Measurements from ENCODE around the gene TNS3.

Gene TNS3

GRCh38 chr7:47458057-47458456 lies 123.9 kb downstream of the TNS3 start:
- Histone ChIP-seq H2BK120ac (ENCODE audit: low read depth, low read length) (no peak overlapping the region), H3K4me3 (ENCODE audit: insufficient read depth in 1 of 2, low read depth in 1 of 2, low read length in 2 of 2) (no peak overlapping the region), H3K79me1 (replicated peaks; ENCODE audit: low read length, poor library complexity, severe bottlenecking) (peaks cover 39% of the 10 kb centered on the region), H4K91ac (ENCODE audit: low read length) (no peak overlapping the region), H2BK15ac (ENCODE audit: low read depth, poor library complexity, severe bottlenecking) (no peak overlapping the region), H2AFZ (ENCODE audit: low read depth, low read length) (no peak overlapping the region), H4K8ac (ENCODE audit: low read length) (no peak overlapping the region), H3K23ac (ENCODE audit: low read length in 2 of 2) (no peak overlapping the region), H2BK12ac (ENCODE audit: low read length in 2 of 2) (no peak overlapping the region), H3K27ac (ENCODE audit: low read length, poor library complexity, severe bottlenecking) (no peak overlapping the region), H3K18ac (ENCODE audit: low read depth in 1 of 2, low read length in 2 of 2) (peak overlapping the region in 1 of 2 experiments; percentile 8), H3K4me1 (ENCODE audit: control insufficient read depth, insufficient read depth, low read depth, low read length) (peaks cover 33% of the 10 kb centered on the region), H3K36me3 (ENCODE audit: control insufficient read depth in 1 of 2, insufficient read depth in 2 of 2, low read depth in 1 of 2, low read length in 2 of 2) (peaks cover 0 to 19% of the 10 kb centered on the region in 2 experiments), H3K4me2 (ENCODE audit: low read length, poor library complexity, severe bottlenecking) (no peak overlapping the region), H3K4ac (ENCODE audit: low read depth in 1 of 2, low read length in 2 of 2) (no peak overlapping the region), H2AK5ac (ENCODE audit: low read length, severe bottlenecking) (no peak overlapping the region), H3K9ac (ENCODE audit: low read length) (no peak overlapping the region), H3K27me3 (ENCODE audit: control insufficient read depth in 1 of 2, insufficient read depth in 1 of 2, low read length in 2 of 2) (peaks cover 0 to 13% of the 10 kb centered on the region in 2 experiments), H3K14ac (ENCODE audit: low read length in 2 of 2) (no peak overlapping the region), H3K9me3 (ENCODE audit: control insufficient read depth, low read length) (no peaks in the 10 kb centered on the region), H2BK5ac (ENCODE audit: low read depth, low read length, poor library complexity, severe bottlenecking) (no peak overlapping the region)
- 55% methylated on average over 5 of the region's 5 CpGs for WGBS
- peak; percentile 91 for DNase-seq

GRCh38 chr7:47456210-47456955 lies 125.5 kb downstream of the TNS3 start:
- Histone ChIP-seq H3K4me3 (ENCODE audit: insufficient read depth in 1 of 2, low read depth in 1 of 2, low read length in 2 of 2) (no peak overlapping the region), H3K27me3 (ENCODE audit: control insufficient read depth in 1 of 2, insufficient read depth in 1 of 2, low read length in 2 of 2) (no peaks in the 10 kb centered on the region), H2BK15ac (ENCODE audit: low read depth, poor library complexity, severe bottlenecking) (no peak overlapping the region), H3K9me3 (ENCODE audit: control insufficient read depth, low read length) (no peaks in the 10 kb centered on the region), H2BK120ac (ENCODE audit: low read depth, low read length) (no peak overlapping the region), H3K27ac (ENCODE audit: low read length, poor library complexity, severe bottlenecking) (no peak overlapping the region), H4K91ac (ENCODE audit: low read length) (peak overlapping the region; percentile 3), H3K23ac (ENCODE audit: low read length in 2 of 2) (no peak overlapping the region), H2AK5ac (ENCODE audit: low read length, severe bottlenecking) (no peak overlapping the region), H3K9ac (ENCODE audit: low read length) (no peak overlapping the region), H2AFZ (ENCODE audit: low read depth, low read length) (no peak overlapping the region), H2BK12ac (ENCODE audit: low read length in 2 of 2) (no peak overlapping the region), H4K8ac (ENCODE audit: low read length) (peak overlapping the region; percentile 0), H3K4me1 (ENCODE audit: control insufficient read depth, insufficient read depth, low read depth, low read length) (peaks cover 40% of the 10 kb centered on the region), H3K14ac (ENCODE audit: low read length in 2 of 2) (peak overlapping the region in 1 of 2 experiments; percentile 5), H3K36me3 (ENCODE audit: control insufficient read depth in 1 of 2, insufficient read depth in 2 of 2, low read depth in 1 of 2, low read length in 2 of 2) (peaks cover 0 to 23% of the 10 kb centered on the region in 2 experiments), H3K4me2 (ENCODE audit: low read length, poor library complexity, severe bottlenecking) (no peak overlapping the region), H2BK5ac (ENCODE audit: low read depth, low read length, poor library complexity, severe bottlenecking) (no peak overlapping the region), H3K79me1 (replicated peaks; ENCODE audit: low read length, poor library complexity, severe bottlenecking) (peaks cover 41% of the 10 kb centered on the region), H3K4ac (ENCODE audit: low read depth in 1 of 2, low read length in 2 of 2) (peak overlapping the region in 1 of 2 experiments; percentile 64), H3K18ac (ENCODE audit: low read depth in 1 of 2, low read length in 2 of 2) (peak overlapping the region in 1 of 2 experiments; percentile 11)
- WGBS = 97% methylated on average over 11 of the region's 14 CpGs
- no peak for DNase-seq

- peaks cover 0 to 23% of the 10 kb centered on the region in 2 experiments for H3K36me3 ChIP-seq (ENCODE audit: control insufficient read depth in 1 of 2, insufficient read depth in 2 of 2, low read depth in 1 of 2, low read length in 2 of 2)
- no peak overlapping the region for H3K4me3 ChIP-seq (ENCODE audit: insufficient read depth in 1 of 2, low read depth in 1 of 2, low read length in 2 of 2)
- peaks cover 39% of the 10 kb centered on the region for H3K4me1 ChIP-seq (ENCODE audit: control insufficient read depth, insufficient read depth, low read depth, low read length)
- H2BK120ac ChIP-seq (ENCODE audit: low read depth, low read length) = peak overlapping the region; percentile 65
- no peak overlapping the region for H3K23ac ChIP-seq (ENCODE audit: low read length in 2 of 2)
- DNase-seq = no peak
- H3K4me2 ChIP-seq (ENCODE audit: low read length, poor library complexity, severe bottlenecking) = no peak overlapping the region
- H2BK5ac ChIP-seq (ENCODE audit: low read depth, low read length, poor library complexity, severe bottlenecking) = no peak overlapping the region
- H3K27me3 ChIP-seq (ENCODE audit: control insufficient read depth in 1 of 2, insufficient read depth in 1 of 2, low read length in 2 of 2) = no peaks in the 10 kb centered on the region
- H4K91ac ChIP-seq (ENCODE audit: low read length) = peak overlapping the region; percentile 45
- H2BK12ac ChIP-seq (ENCODE audit: low read length in 2 of 2) = peak overlapping the region in 1 of 2 experiments; percentile 42
- H3K27ac ChIP-seq (ENCODE audit: low read length, poor library complexity, severe bottlenecking) = no peak overlapping the region
- H3K9ac ChIP-seq (ENCODE audit: low read length) = no peak overlapping the region
- WGBS = 95% methylated on average over 5 of the region's 5 CpGs
- H4K8ac ChIP-seq (ENCODE audit: low read length) = no peak overlapping the region
- H2AFZ ChIP-seq (ENCODE audit: low read depth, low read length) = no peak overlapping the region
- peaks cover 43% of the 10 kb centered on the region for H3K79me1 ChIP-seq (replicated peaks; ENCODE audit: low read length, poor library complexity, severe bottlenecking)
- no peak overlapping the region for H3K14ac ChIP-seq (ENCODE audit: low read length in 2 of 2)
- H3K9me3 ChIP-seq (ENCODE audit: control insufficient read depth, low read length) = no peaks in the 10 kb centered on the region
- H2BK15ac ChIP-seq (ENCODE audit: low read depth, poor library complexity, severe bottlenecking) = no peak overlapping the region
- peak overlapping the region; percentile 32 for H2AK5ac ChIP-seq (ENCODE audit: low read length, severe bottlenecking)
- peak overlapping the region in 1 of 2 experiments; percentile 71 for H3K18ac ChIP-seq (ENCODE audit: low read depth in 1 of 2, low read length in 2 of 2)
- H3K4ac ChIP-seq (ENCODE audit: low read depth in 1 of 2, low read length in 2 of 2) = peak overlapping the region; percentile 18 to 22
These were observed 126.1 kb downstream of the TNS3 start for GRCh38 chr7:47455872-47456185.

- H2BK15ac ChIP-seq (ENCODE audit: low read depth, poor library complexity, severe bottlenecking) = no peak overlapping the region
- H2AFZ ChIP-seq (ENCODE audit: low read depth, low read length) = no peak overlapping the region
- no peaks in the 10 kb centered on the region for H3K9me3 ChIP-seq (ENCODE audit: control insufficient read depth, low read length)
- peak overlapping the region in 1 of 2 experiments; percentile 97 for H3K14ac ChIP-seq (ENCODE audit: low read length in 2 of 2)
- peak overlapping the region; percentile 52 to 95 for H3K4ac ChIP-seq (ENCODE audit: low read depth in 1 of 2, low read length in 2 of 2)
- H2AK5ac ChIP-seq (ENCODE audit: low read length, severe bottlenecking) = peak overlapping the region; percentile 71
- no peak overlapping the region for H3K27ac ChIP-seq (ENCODE audit: low read length, poor library complexity, severe bottlenecking)
- H3K79me1 ChIP-seq (replicated peaks; ENCODE audit: low read length, poor library complexity, severe bottlenecking) = peaks cover 41% of the 10 kb centered on the region
- H2BK120ac ChIP-seq (ENCODE audit: low read depth, low read length) = peak overlapping the region; percentile 65
- H3K4me1 ChIP-seq (ENCODE audit: control insufficient read depth, insufficient read depth, low read depth, low read length) = peaks cover 43% of the 10 kb centered on the region
- peaks cover 0 to 20% of the 10 kb centered on the region in 2 experiments for H3K36me3 ChIP-seq (ENCODE audit: control insufficient read depth in 1 of 2, insufficient read depth in 2 of 2, low read depth in 1 of 2, low read length in 2 of 2)
- H3K4me3 ChIP-seq (ENCODE audit: insufficient read depth in 1 of 2, low read depth in 1 of 2, low read length in 2 of 2) = no peak overlapping the region
- H4K8ac ChIP-seq (ENCODE audit: low read length) = peak overlapping the region; percentile 79
- H3K4me2 ChIP-seq (ENCODE audit: low read length, poor library complexity, severe bottlenecking) = no peak overlapping the region
- WGBS = 97% methylated on average over 7 of the region's 7 CpGs
- peak overlapping the region in 1 of 2 experiments; percentile 60 for H3K23ac ChIP-seq (ENCODE audit: low read length in 2 of 2)
- no peak overlapping the region for H2BK5ac ChIP-seq (ENCODE audit: low read depth, low read length, poor library complexity, severe bottlenecking)
- H3K9ac ChIP-seq (ENCODE audit: low read length) = no peak overlapping the region
- no peaks in the 10 kb centered on the region for H3K27me3 ChIP-seq (ENCODE audit: control insufficient read depth in 1 of 2, insufficient read depth in 1 of 2, low read length in 2 of 2)
- peak overlapping the region; percentile 42 to 93 for H2BK12ac ChIP-seq (ENCODE audit: low read length in 2 of 2)
- H4K91ac ChIP-seq (ENCODE audit: low read length) = peak overlapping the region; percentile 62
- peak overlapping the region; percentile 71 to 100 for H3K18ac ChIP-seq (ENCODE audit: low read depth in 1 of 2, low read length in 2 of 2)
- no peak for DNase-seq
These were observed 126.7 kb downstream of the TNS3 start for GRCh38 chr7:47454974-47455871.

Measured in mesenchymal stem cell (in vitro differentiated cells and primary cell).